RCC 7860 (cell line): ENCODE results near the gene MBOAT1.

Source experiments
- DNase-seq: peaks from one replicate; pipeline ENCODE4 v3.0.0-alpha.2; 2015; ENCODE audit warnings: low spot score
- FAIRE-seq: peaks from 2 replicates; lab custom pipeline; 2012; peaks lifted over from hg19 to GRCh38; lab: Jason Lieb, UNC

Gene MBOAT1

DNA sequence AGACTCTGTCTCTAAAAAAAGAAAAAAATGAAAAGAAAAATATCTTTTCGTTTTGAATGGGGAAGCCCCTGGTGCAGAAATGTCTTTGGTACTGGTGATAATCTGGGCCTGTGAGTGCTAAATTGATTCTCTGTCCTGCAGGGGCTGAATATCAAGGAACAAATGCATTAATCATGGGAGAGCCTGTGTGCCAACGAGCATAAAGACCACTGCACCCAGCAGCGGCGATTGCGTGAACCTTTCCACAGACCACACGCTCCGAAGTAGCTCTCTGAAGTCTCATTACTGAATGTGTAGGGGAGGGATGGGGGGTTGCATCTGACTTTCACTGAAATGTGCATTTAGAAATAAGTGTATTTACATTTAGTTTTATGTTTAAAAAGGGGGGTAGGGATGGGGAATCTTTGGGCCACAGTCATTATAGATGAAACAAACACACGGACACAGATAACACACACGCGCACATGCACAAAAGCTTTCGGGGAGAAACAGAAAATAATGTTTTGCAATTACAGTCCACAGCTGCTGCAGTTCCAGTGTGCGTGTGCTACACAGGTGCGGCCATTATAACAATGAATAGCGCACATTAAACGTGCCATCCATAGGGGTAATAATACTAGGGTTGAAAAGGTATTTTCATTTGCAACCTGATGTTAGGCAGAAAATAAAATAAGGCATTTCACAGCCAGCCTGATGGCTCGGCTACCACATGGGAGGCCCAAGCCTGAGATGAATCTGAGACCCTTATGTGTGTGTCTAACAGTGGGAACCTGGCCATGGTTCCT is 154.0 kb downstream of the MBOAT1 start:
- no peak for FAIRE-seq

DNA sequence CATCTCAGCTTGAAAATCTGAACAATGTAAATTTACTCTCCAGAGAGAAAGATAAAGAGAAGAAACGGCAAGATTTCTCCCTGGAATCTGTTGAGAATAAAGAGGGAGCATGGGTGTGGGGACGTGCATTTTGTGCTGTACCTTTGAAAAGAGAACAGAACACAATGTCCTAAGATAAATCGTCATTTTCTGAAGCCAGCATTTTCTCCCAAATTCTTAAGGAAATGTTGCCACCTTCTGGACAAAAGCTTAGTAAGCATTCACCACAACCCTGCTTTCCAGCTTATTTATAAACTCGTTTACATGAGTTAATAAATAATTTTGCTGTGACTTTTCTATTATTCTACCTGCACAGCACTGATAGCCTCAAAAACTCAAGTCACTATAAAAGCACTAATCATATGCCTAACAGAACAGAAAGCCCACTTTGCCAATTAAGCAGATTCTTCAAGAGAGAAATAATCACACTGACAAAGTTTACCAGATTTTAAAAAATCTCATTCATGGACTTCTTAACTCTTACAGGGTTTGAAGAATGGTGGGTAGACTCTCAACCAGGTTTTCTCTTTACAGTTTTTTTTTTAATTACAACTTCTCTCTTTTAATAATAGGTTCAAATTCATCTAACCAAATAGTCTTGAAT is 155.8 kb downstream of the MBOAT1 start:
- FAIRE-seq, result no peak

More for the DNA sequence above, 154.0 kb downstream of the MBOAT1 start:
- no peak for DNase-seq

DNA sequence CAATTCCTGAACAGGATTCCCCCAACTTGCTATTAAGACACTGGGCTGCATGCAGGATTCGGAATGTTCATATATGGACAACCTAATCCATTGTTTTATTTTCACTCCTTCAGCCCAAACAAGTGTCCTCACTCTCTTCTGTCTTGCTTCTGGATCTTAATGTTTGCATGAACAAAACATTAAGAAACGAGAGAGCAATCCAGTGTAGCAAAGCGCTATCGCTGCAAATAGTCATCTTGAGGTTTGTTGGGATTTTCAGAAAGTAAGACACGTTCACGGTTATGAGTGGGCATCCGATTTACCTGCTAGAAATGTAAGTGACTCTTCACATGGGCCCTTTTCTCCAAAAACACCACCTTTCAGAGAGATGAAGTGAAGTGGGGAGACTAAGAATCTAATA is 156.4 kb downstream of the MBOAT1 start:
- DNase-seq (no peak), FAIRE-seq (no peak)

More for the DNA sequence above, 155.8 kb downstream of the MBOAT1 start:
- no peak for DNase-seq
